Endodermal cell (in vitro differentiated cells): ENCODE measurements around the gene CAMTA1. TPM values are rescaled to one million over a fixed set of nuclear protein-coding genes. Genes with fewer than 3 reads are reported as not detected.

Source experiments
- DNase-seq: peaks from one replicate; pipeline ENCODE4 v3.0.0-alpha.2; 2017
- H3K27ac ChIP-seq: 2 replicates; pipeline ENCODE4 v1.5.1; 2013; ENCODE audit warnings: mild to moderate bottlenecking, low read depth, low read length, moderate library complexity
- H3K27me3 ChIP-seq: 2 replicates; pipeline ENCODE4 v1.6.1; 2013; ENCODE audit warnings: mild to moderate bottlenecking, low read length, moderate library complexity; ENCODE audit not compliant: insufficient read depth, control insufficient read depth, poor library complexity, severe bottlenecking
- H3K36me3 ChIP-seq: 2 replicates; pipeline ENCODE4 v1.7.0; 2013; ENCODE audit warnings: mild to moderate bottlenecking, low read length, moderate library complexity; ENCODE audit not compliant: control insufficient read depth, insufficient read depth
- H3K4me1 ChIP-seq: one replicate; pipeline ENCODE4 v1.7.0; 2013; ENCODE audit warnings: low read length; ENCODE audit not compliant: control insufficient read depth, insufficient read depth
- H3K4me3 ChIP-seq: 2 replicates; pipeline ENCODE4 v1.5.1; 2013; ENCODE audit warnings: mild to moderate bottlenecking, low read length, moderate library complexity
- H3K9ac ChIP-seq: 2 replicates; pipeline ENCODE4 v1.6.1; 2013; ENCODE audit warnings: mild to moderate bottlenecking, low read length, moderate library complexity; ENCODE audit not compliant: poor library complexity, severe bottlenecking; ENCODE audit errors: extremely low read depth
- H3K9me3 ChIP-seq: 2 replicates; pipeline ENCODE4 v1.6.1; 2013; ENCODE audit warnings: mild to moderate bottlenecking, low read length, moderate library complexity; ENCODE audit not compliant: control insufficient read depth
- H3K27ac Mint-ChIP-seq: 2 replicates; pipeline ENCODE4 v1.8.0; 2020; ENCODE audit warnings: mixed read lengths
- H3K27me3 Mint-ChIP-seq: 2 replicates; pipeline ENCODE4 v1.8.0; 2021; ENCODE audit warnings: mild to moderate bottlenecking, mixed read lengths; ENCODE audit not compliant: insufficient read depth
- H3K36me3 Mint-ChIP-seq: 2 replicates; pipeline ENCODE4 v1.8.0; 2020; ENCODE audit warnings: low read depth, mixed read lengths
- H3K4me1 Mint-ChIP-seq: 2 replicates; pipeline ENCODE4 v1.8.0; 2020; ENCODE audit warnings: mixed read lengths
- H3K4me3 Mint-ChIP-seq: 2 replicates; pipeline ENCODE4 v1.8.0; 2020; ENCODE audit warnings: mild to moderate bottlenecking, moderate library complexity, mixed read lengths
- H3K9me3 Mint-ChIP-seq: 2 replicates; pipeline ENCODE4 v1.8.0; 2020; ENCODE audit warnings: mild to moderate bottlenecking, mixed read lengths
- CTCF ChIP-seq: fragments of 200-600 bp; sonication (generic); conservative IDR thresholded peaks from 2 replicates; pipeline ENCODE4 v1.5.0; 2021; ENCODE audit warnings: antibody characterized with exemption, mild to moderate bottlenecking
- WGBS, 2 experiments: methylation state at CpG; one replicate each; pipeline versions ENCODE4 v1.1.5 to v1.1.7; 2013; ENCODE audit warnings: missing lambda C conversion rate in 2 of 2, mixed read lengths in 1 of 2; ENCODE audit not compliant: insufficient coverage in 1 of 2, insufficient read length in 1 of 2; 5-methylcytosine and 5-hydroxymethylcytosine counted together
- total RNA-seq, 2 donors: library from RNA; stranded (reverse); fragmentation: NEBNext Ultra II Directional in 1 of 2; extraction: Animal tissue kit (Norgen Biotek cat#: 25700) in 1 of 2; gene quantifications; 2 replicates in 1 of 2; 3 replicates in 1 of 2; pipeline ENCODE4 v1.2.1, GENCODE V29; 2021

The CAMTA1 gene
- total RNA-seq, 2 donors from 2014 or later = 123 to 137 TPM

- no peak for TF ChIP-seq CTCF
- Histone ChIP-seq H3K9me3 (no peaks in the 10 kb centered on the region), H3K27me3 (no peaks in the 10 kb centered on the region), H3K9ac (no peak overlapping the region), H3K27ac (no peak overlapping the region), H3K4me3 (no peak overlapping the region), H3K4me1 (no peaks in the 10 kb centered on the region), H3K36me3 (no peaks in the 10 kb centered on the region)
- Mint-ChIP-seq H3K27me3 (peaks cover 11% of the 10 kb centered on the region), H3K27ac (no peak overlapping the region), H3K36me3 (no peaks in the 10 kb centered on the region), H3K4me3 (no peak overlapping the region), H3K4me1 (peaks cover 12% of the 10 kb centered on the region), H3K9me3 (no peaks in the 10 kb centered on the region)
- 33 to 40% methylated on average over 2 to 25 of the region's 27 CpGs for WGBS, 2 experiments
- peak; percentile 70 for DNase-seq
These were observed 414.0 kb downstream of the CAMTA1 start for GRCh38 chr1:7199077-7199779.

- WGBS, 2 experiments = 42 to 47% methylated on average over 2 to 6 of the region's 6 CpGs
- peaks cover 3% of the 10 kb centered on the region for H3K4me1 Mint-ChIP-seq
- H3K27me3 ChIP-seq = no peaks in the 10 kb centered on the region
- H3K4me3 Mint-ChIP-seq = no peak overlapping the region
- TF ChIP-seq CTCF = peak; percentile 97
- no peaks in the 10 kb centered on the region for H3K9me3 Mint-ChIP-seq
- H3K4me3 ChIP-seq = no peak overlapping the region
- no peaks in the 10 kb centered on the region for H3K4me1 ChIP-seq
- H3K9ac ChIP-seq = no peak overlapping the region
- no peaks in the 10 kb centered on the region for H3K27me3 Mint-ChIP-seq
- no peaks in the 10 kb centered on the region for H3K36me3 ChIP-seq
- H3K36me3 Mint-ChIP-seq = no peaks in the 10 kb centered on the region
- H3K27ac ChIP-seq = no peak overlapping the region
- H3K9me3 ChIP-seq = no peaks in the 10 kb centered on the region
- peak overlapping the region; percentile 53 for H3K27ac Mint-ChIP-seq
- DNase-seq = peak; percentile 93
These were observed 422.8 kb downstream of the CAMTA1 start for GRCh38 chr1:7207875-7208646.

DNA sequence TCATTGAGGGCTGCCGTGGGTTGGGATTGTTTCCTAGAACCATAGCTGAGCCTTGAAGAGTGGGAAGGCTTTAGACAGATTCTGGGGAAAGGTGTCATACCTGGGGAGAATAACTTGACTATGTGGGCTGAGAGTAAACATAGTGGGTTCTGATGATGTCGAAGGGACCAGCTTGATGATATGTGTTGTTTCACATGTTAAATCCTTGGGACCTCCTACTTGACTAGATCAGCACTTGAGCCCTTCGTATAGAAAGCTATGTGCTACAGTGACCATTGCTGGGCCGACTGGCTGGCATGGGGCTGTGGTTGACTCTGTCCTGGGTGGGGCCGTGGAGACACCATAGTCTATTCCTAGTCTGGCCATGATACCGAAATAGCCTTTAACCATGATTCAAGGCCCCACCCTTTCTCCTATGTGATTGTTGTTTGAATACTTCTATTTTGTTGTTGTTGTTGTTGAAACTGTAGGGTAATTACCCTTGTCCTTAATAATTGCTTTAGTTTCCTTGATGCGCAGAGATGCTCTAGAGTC is 423.5 kb downstream of the CAMTA1 start:
- H3K4me3 ChIP-seq = no peak overlapping the region
- TF ChIP-seq CTCF = no peak
- 88 to 89% methylated on average over 3 to 7 of the region's 7 CpGs for WGBS, 2 experiments
- Mint-ChIP-seq H3K4me1 (peaks cover 3% of the 10 kb centered on the region), H3K36me3 (no peaks in the 10 kb centered on the region), H3K9me3 (no peaks in the 10 kb centered on the region), H3K4me3 (no peak overlapping the region), H3K27ac (no peak overlapping the region), H3K27me3 (no peaks in the 10 kb centered on the region)
- no peaks in the 10 kb centered on the region for H3K27me3 ChIP-seq
- no peak for DNase-seq
- no peaks in the 10 kb centered on the region for H3K9me3 ChIP-seq
- no peaks in the 10 kb centered on the region for H3K4me1 ChIP-seq
- no peaks in the 10 kb centered on the region for H3K36me3 ChIP-seq
- H3K9ac ChIP-seq = no peak overlapping the region
- H3K27ac ChIP-seq = no peak overlapping the region
